Stomach (tissue), 9 donors: ENCODE measurements around the gene ZFAND5. TPM values are rescaled to one million over a fixed set of nuclear protein-coding genes. Genes with fewer than 3 reads are reported as not detected.

Source experiments
- DNase-seq, 2 donors: peaks; one replicate each; pipeline versions ENCODE4 v3.0.0 to v3.0.0-alpha.2; 2013 to 2019
- H3K27ac ChIP-seq, 5 donors: fragments of 200-600 bp in 4 of 5; sonication (generic) in 4 of 5; one replicate each; pipeline ENCODE4 v1.5.1; 2013 to 2019; ENCODE audit warnings: mild to moderate bottlenecking in 1 of 5, moderate library complexity in 1 of 5
- H3K27me3 ChIP-seq, 3 donors: fragments of 200-600 bp; sonication (generic); one replicate each; pipeline ENCODE4 v1.5.1; 2017 to 2019; ENCODE audit warnings: mixed run types in 1 of 3
- H3K36me3 ChIP-seq, 4 donors: fragments of 200-600 bp; sonication (generic); 1 replicate in 3 of 4; 2 replicates in 1 of 4; pipeline ENCODE4 v1.5.1; 2016 to 2019
- H3K4me1 ChIP-seq, 4 donors: fragments of 200-600 bp; sonication (generic); one replicate each; pipeline ENCODE4 v1.5.1; 2016 to 2019
- H3K4me3 ChIP-seq, 4 donors: fragments of 200-600 bp; sonication (generic) in 3 of 4; one replicate each; pipeline ENCODE4 v1.5.1; 2016 to 2019; ENCODE audit warnings: mild to moderate bottlenecking in 1 of 4
- H3K9me3 ChIP-seq, 4 donors: fragments of 200-600 bp; sonication (generic); one replicate each; pipeline ENCODE4 v1.5.1; 2016 to 2019
- EP300 ChIP-seq: sonication (generic); formaldehyde crosslinking; IDR thresholded peaks from one replicate; pipeline ENCODE4 v1.6.1; 2017; ENCODE audit warnings: antibody characterized with exemption
- POLR2A ChIP-seq, 4 donors: fragments of 450-650 bp; IDR thresholded peaks; one replicate each; pipeline ENCODE4 v1.6.1; 2016; ENCODE audit warnings: antibody characterized with exemption in 4 of 4, control low read depth in 2 of 4, mild to moderate bottlenecking in 1 of 4, moderate library complexity in 1 of 4
- POLR2AphosphoS5 ChIP-seq, 3 donors: sonication (generic); formaldehyde crosslinking; IDR thresholded peaks; one replicate each; pipeline ENCODE4 v1.6.1; 2016; ENCODE audit warnings: antibody characterized with exemption in 3 of 3
- WGBS, 5 donors: extraction: QIAGEN DNeasy Blood & Tissue Kit in 3 of 5; methylation state at CpG; one replicate each; pipeline versions ENCODE4 v1.1.5 to v1.1.7; 2013 to 2018; 5-methylcytosine and 5-hydroxymethylcytosine counted together
- intact Hi-C: fragments of 100-400 bp; cut with DNase I; formaldehyde crosslinking; loops from one replicate; pipeline ENCODE4 v1.15.1; 2023; ENCODE audit warnings: low total_unique reads
- polyA plus RNA-seq, 3 donors: library from polyadenylated mRNA; stranded (reverse); fragments of 200-250 nt; gene quantifications; one replicate each; pipeline ENCODE4 v1.2.3, GENCODE V29; 2013
- total RNA-seq, 5 donors: library from RNA; depleted of rRNA; stranded (reverse); fragments of >200 nt; gene quantifications; one replicate each; pipeline versions ENCODE4 v1.1.0 to v1.2.3, GENCODE V29; 2014 to 2016
- TF ChIP-seq, protein P1 (sequence below), 7 experiments: fragments of 450-650 bp in 4 of 7; fragments of 200-600 bp in 3 of 7; sonication (generic) in 3 of 7; IDR thresholded peaks; one replicate each; pipeline ENCODE4 v1.5.1; 2016 to 2019; ENCODE audit warnings: antibody characterized with exemption in 7 of 7, control low read depth in 2 of 7, mild to moderate bottlenecking in 1 of 7
- donor health status: healthy with polysubstance abuse.
- donor health status: Bipolar disorder and iron deficiency.
- donor health status: healthy.

Gene ZFAND5
- total and polyA plus RNA-seq, 8 donors: 63.4 to 644 (median 220) TPM

DNA sequence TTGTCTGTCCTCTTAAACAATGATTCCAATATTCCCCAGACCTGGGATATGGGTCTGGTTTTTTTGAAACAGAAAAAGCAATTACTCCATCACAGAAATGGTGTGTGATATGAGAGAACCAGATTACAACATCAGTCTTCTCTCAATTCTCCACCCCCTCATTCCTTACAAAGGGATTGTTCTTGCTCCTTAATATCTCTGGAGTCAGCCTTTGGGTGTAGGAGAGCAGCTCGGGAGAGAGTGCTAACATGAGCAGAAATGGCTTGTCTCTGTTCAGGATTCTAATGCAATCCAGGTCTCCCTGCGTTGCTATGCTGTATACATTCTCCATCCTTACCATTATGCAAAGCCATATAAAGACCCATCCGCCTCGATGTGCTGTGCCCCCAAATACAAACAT is 32.7 kb downstream of the ZFAND5 start:
- intact Hi-C loops: no loop called here
- H3K4me1 ChIP-seq: no peaks in the 10 kb centered on the region
- H3K9me3 ChIP-seq: no peaks in the 10 kb centered on the region
- H3K27ac ChIP-seq: no peak overlapping the region
- H3K27me3 ChIP-seq: no peaks in the 10 kb centered on the region
- H3K4me3 ChIP-seq: no peak overlapping the region
- TF ChIP-seq, protein P1, sequence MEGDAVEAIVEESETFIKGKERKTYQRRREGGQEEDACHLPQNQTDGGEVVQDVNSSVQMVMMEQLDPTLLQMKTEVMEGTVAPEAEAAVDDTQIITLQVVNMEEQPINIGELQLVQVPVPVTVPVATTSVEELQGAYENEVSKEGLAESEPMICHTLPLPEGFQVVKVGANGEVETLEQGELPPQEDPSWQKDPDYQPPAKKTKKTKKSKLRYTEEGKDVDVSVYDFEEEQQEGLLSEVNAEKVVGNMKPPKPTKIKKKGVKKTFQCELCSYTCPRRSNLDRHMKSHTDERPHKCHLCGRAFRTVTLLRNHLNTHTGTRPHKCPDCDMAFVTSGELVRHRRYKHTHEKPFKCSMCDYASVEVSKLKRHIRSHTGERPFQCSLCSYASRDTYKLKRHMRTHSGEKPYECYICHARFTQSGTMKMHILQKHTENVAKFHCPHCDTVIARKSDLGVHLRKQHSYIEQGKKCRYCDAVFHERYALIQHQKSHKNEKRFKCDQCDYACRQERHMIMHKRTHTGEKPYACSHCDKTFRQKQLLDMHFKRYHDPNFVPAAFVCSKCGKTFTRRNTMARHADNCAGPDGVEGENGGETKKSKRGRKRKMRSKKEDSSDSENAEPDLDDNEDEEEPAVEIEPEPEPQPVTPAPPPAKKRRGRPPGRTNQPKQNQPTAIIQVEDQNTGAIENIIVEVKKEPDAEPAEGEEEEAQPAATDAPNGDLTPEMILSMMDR (IDR thresholded peaks at IDR 0.05): no peak
- no peak for TF ChIP-seq POLR2AphosphoS5 (IDR thresholded peaks at IDR 0.05)
- DNase-seq: peak in 1 of 2 donors; percentile 11
- WGBS, 5 donors: 53 to 72% (median 63%) methylated on average over 4 of the region's 4 CpGs
- peaks cover 0 to 8% (median 0%) of the 10 kb centered on the region in 4 donors for H3K36me3 ChIP-seq

- intact Hi-C loops: no loop called here
- Histone ChIP-seq H3K27ac (no peak overlapping the region), H3K36me3 (no peaks in the 10 kb centered on the region), H3K4me1 (peaks cover 0 to 7% (median 0%) of the 10 kb centered on the region in 4 donors), H3K9me3 (no peaks in the 10 kb centered on the region), H3K27me3 (no peaks in the 10 kb centered on the region), H3K4me3 (no peak overlapping the region)
- DNase-seq: no peak
- TF ChIP-seq EP300 (no peak), POLR2A (IDR thresholded peaks at IDR 0.05) (no peak), POLR2AphosphoS5 (IDR thresholded peaks at IDR 0.05) (no peak)
- TF ChIP-seq, protein P1 (IDR thresholded peaks at IDR 0.05): no peak
- 85 to 91% (median 90%) methylated on average over 10 of the region's 10 CpGs for WGBS, 5 donors
Measured at GRCh38 chr9:72327631-72328030, 37.4 kb downstream of the ZFAND5 start.

DNA sequence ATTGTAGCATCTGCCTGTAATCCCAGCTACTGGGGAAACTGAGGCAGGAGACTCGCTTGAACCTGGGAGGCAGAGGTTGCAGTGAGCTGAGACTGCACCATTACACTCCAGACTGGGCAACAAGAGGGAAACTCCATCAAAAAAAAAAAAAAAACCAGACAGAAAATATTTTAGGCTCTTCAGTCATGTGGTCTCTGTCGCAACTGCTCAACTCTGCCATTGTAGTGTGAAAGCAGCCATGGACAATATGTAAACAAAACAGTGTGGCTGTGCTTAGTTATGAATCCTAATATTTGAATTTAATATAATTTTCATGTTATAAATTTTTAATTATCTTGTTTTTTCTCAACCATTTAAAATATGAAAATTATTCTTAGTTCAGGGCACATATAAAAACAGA is 38.4 kb downstream of the ZFAND5 start:
- DNase-seq: no peak
- Histone ChIP-seq H3K4me1 (peaks cover 0 to 7% (median 0%) of the 10 kb centered on the region in 4 donors), H3K36me3 (no peaks in the 10 kb centered on the region), H3K27ac (no peak overlapping the region), H3K27me3 (no peaks in the 10 kb centered on the region), H3K4me3 (no peak overlapping the region), H3K9me3 (no peaks in the 10 kb centered on the region)
- intact Hi-C loops: no loop called here
- no peak for TF ChIP-seq POLR2AphosphoS5 (IDR thresholded peaks at IDR 0.05)
- TF ChIP-seq, protein P1 (IDR thresholded peaks at IDR 0.05): no peak
- TF ChIP-seq EP300: no peak
- WGBS, 5 donors: 91 to 100% (median 96%) methylated on average over 2 of the region's 2 CpGs

DNA sequence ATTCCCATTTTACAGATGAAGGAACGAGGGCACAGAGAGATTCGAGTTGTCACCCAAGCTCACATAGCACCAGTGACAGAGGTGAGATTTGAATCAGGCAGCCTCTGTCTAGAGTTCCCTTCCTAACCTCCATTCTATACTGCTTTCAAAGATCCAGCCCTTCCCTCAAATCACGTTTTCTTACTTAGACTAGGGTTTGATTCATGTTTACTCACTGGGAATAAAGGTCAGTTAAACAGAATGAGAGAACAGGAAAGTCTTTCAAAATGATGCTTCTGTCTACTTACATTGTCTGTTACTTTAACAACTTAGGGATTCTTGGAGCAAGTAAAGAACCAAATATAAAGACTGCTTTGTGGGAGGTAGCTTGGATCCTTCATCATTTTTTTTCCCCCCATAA is 40.0 kb downstream of the ZFAND5 start:
- DNase-seq: no peak
- H3K27me3 ChIP-seq: no peaks in the 10 kb centered on the region
- peaks cover 0 to 7% (median 0%) of the 10 kb centered on the region in 4 donors for H3K4me1 ChIP-seq
- no peak overlapping the region for H3K4me3 ChIP-seq
- no peaks in the 10 kb centered on the region for H3K36me3 ChIP-seq
- WGBS, 5 donors: 62 to 73% (median 72%) methylated on average over 3 of the region's 3 CpGs
- intact Hi-C loops: no loop called here
- no peaks in the 10 kb centered on the region for H3K9me3 ChIP-seq
- H3K27ac ChIP-seq: no peak overlapping the region
- no peak for TF ChIP-seq POLR2AphosphoS5 (IDR thresholded peaks at IDR 0.05)
- no peak for TF ChIP-seq EP300
- TF ChIP-seq, protein P1 (IDR thresholded peaks at IDR 0.05): no peak
- TF ChIP-seq POLR2A (IDR thresholded peaks at IDR 0.05): no peak
